ENCODE measurements around the gene SIRPG. TPM values are rescaled to one million over a fixed set of nuclear protein-coding genes. Genes with fewer than 3 reads are reported as not detected.

SIRPG gene
- total RNA-seq, result not detected in 2 replicates

DNA sequence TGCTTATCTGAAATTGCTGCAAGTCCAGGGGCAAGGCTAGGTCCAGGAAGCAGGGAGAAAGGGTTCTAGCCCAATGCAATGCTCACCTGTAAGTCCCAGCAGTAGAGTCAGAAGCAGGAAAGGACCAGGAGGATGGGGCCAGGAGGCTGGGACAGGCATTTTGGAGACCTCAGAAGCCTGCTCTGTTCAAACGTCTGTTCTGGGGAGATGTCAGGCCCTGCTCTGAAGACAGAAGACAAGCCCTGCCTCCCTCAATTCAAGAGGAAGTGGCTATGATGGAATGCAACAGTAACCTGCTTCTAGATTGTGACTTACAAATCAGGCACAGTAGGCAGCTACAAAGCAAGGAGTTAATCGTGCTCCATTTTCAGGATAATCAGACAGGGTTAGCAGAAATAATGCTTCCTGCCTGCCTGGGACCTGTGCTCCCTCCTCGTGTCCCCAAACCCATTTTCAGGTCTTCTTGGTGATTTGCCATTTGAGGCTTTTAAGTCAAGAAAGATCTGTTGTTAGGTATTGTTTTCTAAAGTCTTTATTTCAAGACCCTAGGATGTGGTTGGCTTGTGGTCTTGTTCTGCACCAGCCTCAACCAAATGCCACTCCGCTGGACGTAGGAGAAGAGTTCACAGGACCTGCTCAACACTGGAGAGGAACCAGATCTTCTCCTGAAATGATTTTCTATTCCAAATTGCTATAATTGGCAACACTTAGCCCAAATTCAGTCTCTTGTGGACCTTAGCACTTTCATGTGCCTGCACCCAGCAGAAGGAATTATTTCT, at the start of gene SIRPG:
Gene SIRPG, minus strand, starts transcription at position 224 of the 779 bp plus-strand sequence. Its CDS starts 65 bp downstream, at position 159.

DNA sequence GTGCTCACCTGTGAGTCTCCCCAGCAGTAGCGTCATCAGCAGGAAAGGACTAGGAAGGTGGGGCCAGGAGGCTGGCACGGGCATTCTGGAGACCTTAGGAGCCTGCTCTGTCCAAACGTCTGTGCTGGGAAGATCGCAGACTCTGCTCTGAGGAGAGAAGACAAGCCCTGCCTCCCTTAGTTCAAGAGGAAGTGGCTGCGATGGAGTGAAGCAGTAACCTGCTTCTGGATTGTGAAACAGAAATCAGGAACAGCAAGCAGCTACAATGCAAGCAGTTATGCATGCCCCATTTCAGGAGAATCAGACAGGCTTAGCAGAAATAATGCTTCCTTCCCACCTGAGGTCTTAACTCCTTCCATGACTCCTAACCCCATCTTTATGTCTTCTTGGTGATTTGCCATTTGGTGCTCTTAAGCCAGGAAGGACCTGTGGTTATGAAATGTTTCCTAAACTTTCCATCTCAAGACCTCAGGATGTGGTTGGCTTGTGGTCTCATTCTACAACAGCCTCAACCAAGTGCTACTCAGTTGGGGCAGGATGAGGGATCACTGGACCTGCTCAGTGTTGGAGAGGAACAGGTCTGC, 37.6 kb downstream of the SIRPG start, which contains the start of gene SIRPB1:
Gene SIRPB1, minus strand, starts transcription at position 149 of the 584 bp plus-strand sequence. Its CDS starts 65 bp downstream, at position 84.

Other genes starting within 250 kb of the SIRPG start
- gene NSFL1C, start 190.9 kb downstream of the SIRPG start, total RNA-seq, result 21.0 and 26.2 TPM in 2 replicates
- gene SIRPB2, start 166.4 kb downstream of the SIRPG start, total RNA-seq, result 0.06 and 0.13 TPM in 2 replicates
- not detected in 2 replicates for gene SIRPD, start 100.1 kb downstream of the SIRPG start, total RNA-seq
- gene SIRPB1, start 37.8 kb downstream of the SIRPG start, total RNA-seq, result not detected in 2 replicates
- 5.8 and 6.3 TPM in 2 replicates for gene SIRPA, start 237.6 kb upstream of the SIRPG start, total RNA-seq